NCI-H2107 (cell line): ENCODE data around the gene MPC1.
A peak's percentile ranks its signal among the peaks of the same experiment; 100 is the strongest.
"Not testable (repeated sequence)": the region's sequence is repeated elsewhere in the genome, so short reads cannot be mapped to it uniquely, and the experiment has no call there.

ENCODE experiments used
- DNase-seq: peaks from one replicate; lab custom pipeline; 2025; lab: John Stamatoyannopoulos, UW

The MPC1 gene

GRCh38 chr6:166406197-166406596 is 23.5 kb upstream of the MPC1 start:
- no peak for DNase-seq

DNA sequence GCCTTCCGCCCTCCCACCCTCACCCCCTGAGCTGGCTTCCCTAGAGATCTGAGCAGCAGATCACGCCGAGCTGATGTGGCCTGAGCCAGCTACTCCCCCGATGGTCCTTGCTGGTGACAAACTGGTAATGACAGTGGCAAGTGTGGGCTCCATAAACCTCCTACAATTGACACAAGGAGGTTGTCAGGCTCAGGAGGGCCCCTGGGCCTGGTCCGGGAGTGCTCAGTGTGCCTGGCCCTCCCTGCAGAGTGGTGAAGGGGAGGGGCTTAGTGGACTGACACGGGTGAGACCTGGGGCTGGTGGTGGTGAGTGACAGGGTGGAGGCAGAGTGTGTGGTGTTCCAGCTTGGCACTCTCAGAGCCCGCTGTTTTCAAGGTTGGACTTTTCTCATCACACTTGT is 22.6 kb upstream of the MPC1 start:
- no peak for DNase-seq

- DNase-seq, result no peak
These were observed 20.0 kb upstream of the MPC1 start for GRCh38 chr6:166402582-166403277.

- DNase-seq, result peak; percentile 17
These were observed 18.0 kb upstream of the MPC1 start for GRCh38 chr6:166400649-166401250.

- no peak for DNase-seq
These were observed 17.4 kb upstream of the MPC1 start for GRCh38 chr6:166400181-166400580.

GRCh38 chr6:166398348-166398747 is 15.6 kb upstream of the MPC1 start:
- DNase-seq, result no peak

DNA sequence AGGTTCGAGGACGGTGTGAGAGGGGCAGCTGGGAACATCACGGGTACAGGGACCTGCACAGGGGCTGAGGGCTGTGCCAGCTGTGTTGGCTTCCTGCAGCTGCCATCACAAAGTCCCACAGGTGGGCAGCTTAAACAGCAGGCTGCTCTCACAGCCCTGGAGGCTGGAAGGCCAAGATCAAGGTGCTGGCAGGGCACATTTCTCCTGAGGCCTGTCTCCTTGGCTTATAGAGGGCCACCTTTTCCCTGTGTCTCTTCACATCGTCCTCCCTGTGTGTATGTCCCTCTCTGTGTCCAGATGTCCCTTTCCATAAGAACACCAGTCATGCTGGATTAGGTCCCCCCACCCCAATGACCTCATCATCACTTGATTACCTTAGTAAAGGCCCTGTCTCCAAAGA is 15.1 kb upstream of the MPC1 start:
- no peak for DNase-seq

DNA sequence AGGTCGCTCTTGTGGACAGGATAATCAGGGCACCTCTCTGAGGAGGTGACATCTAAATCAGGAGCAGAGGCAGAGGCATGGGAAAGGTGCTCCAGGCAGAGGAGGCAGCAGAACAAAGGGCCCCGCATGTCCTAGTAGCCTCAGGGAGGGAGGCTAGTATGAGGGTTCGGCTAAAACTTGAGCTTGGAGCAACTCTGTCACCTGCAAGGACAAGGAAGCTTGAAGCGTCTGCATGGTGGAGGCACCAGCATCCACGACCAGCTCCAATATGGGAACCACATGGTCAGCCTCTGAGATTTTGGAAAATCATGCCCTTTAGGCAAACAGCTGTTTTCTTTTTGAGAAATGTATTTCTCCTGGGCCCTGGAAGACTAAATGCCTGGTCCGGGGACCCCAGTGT is 13.0 kb upstream of the MPC1 start:
- DNase-seq, result no peak

- no peak for DNase-seq
These were observed 12.6 kb upstream of the MPC1 start for GRCh38 chr6:166395351-166395750.

GRCh38 chr6:166394036-166394892 is 11.5 kb upstream of the MPC1 start:
- DNase-seq, result no peak

DNA sequence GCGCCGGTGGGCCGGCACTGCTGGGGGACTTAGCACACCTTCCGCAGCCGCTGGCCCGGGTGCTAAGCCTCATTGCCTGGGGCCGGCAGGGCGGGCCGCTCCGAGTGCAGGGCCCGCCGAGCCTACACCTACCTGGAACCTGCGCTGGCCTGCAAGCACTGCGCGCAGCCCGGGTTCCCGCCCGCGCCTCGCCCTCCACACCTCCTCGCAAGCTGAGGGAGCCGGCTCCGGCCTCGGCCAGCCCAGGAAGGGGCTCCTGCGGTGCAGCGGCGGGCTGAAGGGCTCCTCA is 10.7 kb upstream of the MPC1 start:
- DNase-seq, result no peak

GRCh38 chr6:166392755-166393534 is 10.2 kb upstream of the MPC1 start:
- DNase-seq, result not testable (repeated sequence)

GRCh38 chr6:166389119-166389518 is 6.4 kb upstream of the MPC1 start:
- DNase-seq, result no peak

- no peak for DNase-seq
These were observed 5.7 kb upstream of the MPC1 start for GRCh38 chr6:166388290-166389004.

- DNase-seq, result no peak
These were observed 5.0 kb upstream of the MPC1 start for GRCh38 chr6:166387642-166388289.

GRCh38 chr6:166387098-166387497 is 4.4 kb upstream of the MPC1 start:
- DNase-seq, result not testable (repeated sequence)

DNA sequence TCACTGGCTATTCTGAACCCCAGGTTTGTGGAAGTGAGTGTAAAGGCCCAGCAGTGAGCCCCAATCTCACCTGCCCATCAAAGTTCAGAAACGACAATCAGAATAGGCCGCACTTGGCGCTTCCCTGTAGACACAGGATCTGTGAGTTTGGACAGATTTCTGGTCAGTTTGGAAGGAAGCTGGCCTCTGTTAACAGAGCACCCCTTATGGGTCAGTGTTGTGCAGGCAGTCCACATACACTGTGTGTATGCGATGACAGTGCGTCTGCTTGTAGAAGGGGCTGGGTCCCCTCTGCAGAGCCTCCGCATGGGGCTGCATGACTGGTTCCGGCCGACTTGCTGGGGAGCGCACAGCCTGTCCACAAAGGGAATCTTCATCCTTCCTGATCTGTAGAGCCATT is 3.4 kb upstream of the MPC1 start:
- no peak for DNase-seq

DNA sequence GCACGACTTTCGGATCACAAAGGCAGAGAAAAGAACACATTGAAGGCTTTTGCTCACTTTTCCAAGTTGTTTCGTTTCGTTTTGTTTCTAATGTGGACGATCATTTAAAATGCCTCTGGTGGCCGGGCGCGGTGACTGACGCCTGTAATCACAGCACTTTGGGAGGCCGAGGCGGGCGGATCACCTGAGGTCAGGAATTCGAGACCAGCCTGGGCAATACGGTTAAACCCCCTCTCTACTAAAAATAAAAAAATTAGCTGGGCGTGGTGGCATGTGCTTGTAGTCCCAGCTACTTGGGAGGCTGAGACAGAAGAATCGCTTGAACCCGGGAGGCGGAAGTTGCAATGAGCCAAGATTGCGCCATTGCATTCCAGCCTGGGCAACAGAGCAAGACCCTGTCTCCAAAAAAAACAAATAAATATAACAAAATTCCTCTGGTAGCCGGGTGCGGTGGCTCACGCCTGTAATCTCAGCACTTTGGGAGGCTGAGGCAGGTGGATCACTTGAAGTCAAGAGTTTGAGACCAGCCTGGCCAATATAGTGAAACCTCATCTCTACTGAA is 1.1 kb upstream of the MPC1 start:
- not testable (repeated sequence) for DNase-seq

GRCh38 chr6:166382500-166382932 is 224 bp downstream of the MPC1 start:
- DNase-seq, result no peak

DNA sequence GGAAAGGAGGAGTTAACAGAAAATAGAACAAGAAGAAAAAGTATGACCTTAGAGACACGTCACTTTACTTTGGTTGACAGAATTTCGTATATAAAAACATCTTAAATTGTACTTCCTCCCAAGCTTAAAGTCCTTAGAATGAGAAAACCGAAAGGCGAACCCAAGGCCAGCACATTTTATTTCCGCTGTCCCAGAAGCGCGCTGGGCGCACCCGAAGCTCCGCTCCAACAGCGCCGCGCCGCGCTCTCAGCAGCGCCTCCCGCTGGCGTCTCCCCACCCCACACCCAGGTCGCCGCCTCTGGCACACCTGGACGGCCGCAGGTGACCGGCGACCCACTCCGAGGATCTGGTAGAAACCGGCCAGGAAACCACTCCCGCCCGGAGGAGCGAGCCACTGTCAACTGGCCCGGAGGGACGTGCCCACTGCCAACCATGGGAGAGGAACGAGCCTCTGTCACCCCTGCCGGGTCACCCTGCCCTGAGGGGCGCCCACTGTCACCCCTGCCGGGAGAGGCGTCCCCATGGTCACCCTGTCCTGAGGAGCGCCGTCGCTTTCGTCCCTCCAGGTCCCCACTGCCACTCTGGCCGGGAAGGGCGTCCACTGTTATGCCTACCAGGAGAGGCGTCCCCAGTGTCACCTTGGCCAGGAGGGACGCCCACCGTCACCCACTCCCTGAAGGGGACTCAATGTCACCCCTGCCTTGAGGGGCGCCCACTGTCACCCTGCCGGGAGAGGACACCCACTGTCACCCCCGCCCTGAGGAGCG is 824 bp downstream of the MPC1 start:
- peak; percentile 56 for DNase-seq
